Activated CD8-positive, alpha-beta memory T cell treated with anti-CD3 and anti-CD28 coated beads, Interleukin-2, amount 50 U/mL, for 24 hours (primary cell): ENCODE data around the gene TPH2.

Experiments used
- DNase-seq: peaks from one replicate; pipeline ENCODE4 v3.0.0-alpha.2; 2020; ENCODE audit errors: extremely low read depth

Gene TPH2

DNA sequence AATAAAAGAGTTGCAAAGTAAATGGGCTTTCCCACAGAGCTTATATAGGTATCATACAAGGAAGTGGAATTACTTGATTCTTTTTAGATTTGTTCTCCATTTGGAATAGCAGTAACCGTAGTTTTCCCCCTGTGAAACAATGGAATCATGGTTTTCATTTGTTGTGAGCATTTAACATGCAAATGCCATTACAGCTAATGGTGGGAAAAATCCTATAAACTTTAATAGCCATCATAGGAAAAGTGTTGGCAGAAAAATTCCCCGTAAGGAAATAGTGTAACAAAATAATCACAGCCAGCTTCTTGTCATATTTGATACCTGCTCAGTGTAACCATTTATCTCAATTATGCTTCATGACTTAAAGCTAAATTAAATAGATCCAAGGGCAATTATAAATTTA, 95.3 kb downstream of the TPH2 start:
- no peak for DNase-seq

DNA sequence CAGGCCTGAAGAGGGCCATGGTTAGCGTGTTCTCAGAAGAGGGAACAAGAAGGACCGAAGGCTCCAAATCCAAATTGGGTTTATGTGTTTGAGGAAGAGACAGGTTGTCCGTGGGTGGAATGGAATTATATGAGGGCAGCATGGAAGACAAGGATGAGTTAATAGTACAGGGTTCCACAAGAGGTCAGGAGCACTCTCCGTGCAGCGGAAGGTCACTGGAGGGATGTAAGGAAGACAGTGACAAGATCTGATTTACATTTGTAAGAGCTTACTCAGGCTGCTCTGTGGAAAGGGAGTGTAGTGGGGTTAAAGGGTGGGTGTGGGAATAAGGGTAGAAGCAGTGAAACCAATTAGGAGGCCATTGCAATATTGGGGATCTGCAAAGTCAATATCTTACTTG, 97.0 kb downstream of the TPH2 start:
- DNase-seq: no peak

DNA sequence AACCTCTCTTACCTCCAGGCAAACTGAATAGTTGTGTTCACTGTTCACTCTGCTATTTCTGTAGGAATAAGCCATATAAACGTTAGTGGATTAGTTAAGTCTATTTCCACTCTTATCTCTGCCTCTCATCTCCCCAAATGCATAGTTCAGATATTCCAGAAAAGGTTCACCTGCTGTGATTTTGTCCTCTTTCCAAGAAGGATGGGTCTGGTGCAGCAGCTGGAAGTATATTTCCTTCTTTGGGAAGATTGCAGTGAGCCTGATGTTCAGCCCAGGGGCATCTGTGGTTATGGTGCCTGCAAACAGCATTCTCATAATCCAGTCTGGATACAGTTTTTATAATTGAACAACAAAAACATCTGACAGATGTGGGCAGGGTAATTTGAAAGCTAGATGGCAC, 97.7 kb downstream of the TPH2 start:
- DNase-seq: no peak

DNA sequence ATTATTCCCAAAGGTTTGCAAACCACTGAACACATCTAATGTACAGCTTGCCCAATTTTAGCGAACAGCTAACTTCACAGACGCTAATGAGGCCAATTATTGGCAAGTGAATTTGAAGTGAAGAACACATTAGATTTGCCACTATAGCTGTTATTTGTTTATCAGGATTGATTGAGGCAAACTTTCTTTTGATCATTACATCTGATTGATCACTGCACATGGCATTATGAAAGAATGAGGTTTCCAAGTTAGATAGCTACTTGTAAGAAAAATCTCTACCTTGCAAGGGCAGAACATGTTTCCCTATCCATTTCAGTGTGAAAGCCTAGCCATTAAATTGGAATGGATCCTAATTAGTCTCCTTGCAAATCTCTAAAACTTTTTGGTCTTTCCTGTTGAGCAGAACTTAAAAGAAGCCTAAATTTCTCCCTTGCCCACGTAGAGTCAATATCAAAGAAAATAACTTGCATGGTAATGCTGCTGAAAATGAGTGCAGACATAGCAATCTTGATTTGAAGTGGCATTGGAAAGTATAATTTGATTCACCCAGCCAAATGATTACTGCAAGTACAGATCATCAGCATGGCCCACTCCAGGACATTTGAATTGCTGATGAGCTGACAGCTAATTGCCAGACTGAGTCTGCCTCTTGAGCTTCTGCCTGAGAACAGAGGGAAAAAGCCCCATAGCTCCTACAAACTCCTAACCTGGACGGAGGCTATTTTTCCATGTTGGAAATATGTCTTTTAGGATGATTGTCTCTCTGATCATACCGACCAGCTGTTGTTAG, 98.6 kb downstream of the TPH2 start:
- no peak for DNase-seq

DNA sequence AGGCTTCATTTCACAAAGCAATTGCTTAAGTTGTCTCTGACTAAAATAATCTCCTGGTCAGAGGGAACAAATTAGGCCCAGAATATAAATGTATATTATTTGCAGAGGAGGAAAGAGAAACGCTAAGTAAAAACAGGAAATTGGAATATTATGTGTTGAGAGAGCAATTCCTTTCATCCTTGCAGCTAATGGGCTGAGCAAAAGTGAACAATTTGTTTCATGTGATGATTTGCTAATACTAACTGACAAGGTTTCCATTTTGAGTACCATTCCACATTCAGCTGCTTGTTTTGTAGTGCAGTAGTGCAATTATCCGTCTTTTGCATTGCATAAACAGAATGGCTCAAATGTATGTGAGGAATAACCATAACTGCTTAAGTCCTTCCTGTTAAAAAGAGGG, 103.2 kb downstream of the TPH2 start:
- DNase-seq: no peak

DNA sequence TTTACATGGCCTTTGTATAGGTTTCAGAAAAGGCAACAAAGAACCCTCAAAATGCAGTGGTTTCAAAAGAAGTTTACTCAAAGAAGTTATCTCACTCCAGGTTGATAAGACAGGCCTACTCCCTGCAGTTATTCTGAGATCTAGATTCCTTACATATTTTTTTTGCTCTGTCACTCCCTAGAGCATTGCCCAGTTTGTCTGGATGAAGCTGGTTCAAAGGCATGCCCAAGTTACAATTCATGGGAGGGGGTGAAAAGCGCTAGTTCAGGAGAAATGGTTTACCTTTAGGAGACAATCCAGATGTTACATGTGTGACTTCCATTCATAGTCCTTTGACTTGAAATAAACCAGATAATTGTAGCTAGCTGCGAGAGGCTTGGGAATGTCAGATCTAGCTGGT, 115.0 kb downstream of the TPH2 start:
- DNase-seq: no peak

DNA sequence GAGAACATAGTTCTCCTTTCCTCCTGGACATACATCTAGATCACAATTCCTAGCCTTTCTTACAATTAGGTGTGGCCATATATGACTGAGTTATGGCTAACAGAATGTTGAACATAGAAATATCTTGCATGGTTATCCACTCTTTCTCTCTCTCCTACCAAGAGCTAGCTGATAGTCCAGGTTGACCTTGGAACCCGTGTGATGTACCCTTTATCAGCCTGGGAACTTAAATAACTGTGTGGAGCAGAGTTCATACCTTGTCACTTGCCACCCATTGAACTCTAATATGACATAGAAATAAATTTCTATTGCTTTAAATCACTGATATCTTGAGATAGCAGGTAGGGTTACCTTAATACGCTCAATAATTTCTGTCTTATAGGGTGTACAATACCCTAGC, 115.9 kb downstream of the TPH2 start:
- DNase-seq: no peak

DNA sequence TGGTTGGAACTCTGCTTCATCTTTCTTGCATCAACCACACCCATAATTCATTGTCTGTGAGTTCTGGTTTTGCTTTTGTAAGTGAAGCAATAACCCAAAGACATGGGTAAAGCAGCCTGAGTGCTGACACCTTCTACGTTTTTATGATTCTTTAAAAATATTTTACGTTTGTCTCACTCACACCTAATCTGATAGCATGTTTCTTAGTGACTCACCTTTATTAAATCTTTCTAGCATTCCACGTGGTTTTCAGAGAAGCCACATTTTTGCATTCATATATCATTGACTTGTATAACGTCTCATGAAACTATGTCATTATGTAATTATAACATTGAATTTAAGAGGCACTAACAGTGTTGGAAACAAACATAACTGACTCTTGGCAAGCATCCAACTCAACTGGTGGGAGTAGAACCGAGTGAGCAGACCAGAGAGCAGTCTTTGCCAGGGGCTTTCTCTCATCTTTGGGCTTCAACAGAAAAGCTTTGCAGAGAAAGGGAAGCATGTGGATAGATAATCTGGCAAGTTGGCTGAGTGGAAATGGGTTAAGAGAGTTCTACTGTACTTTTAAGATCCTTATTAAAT, 118.8 kb downstream of the TPH2 start:
- no peak for DNase-seq

DNA sequence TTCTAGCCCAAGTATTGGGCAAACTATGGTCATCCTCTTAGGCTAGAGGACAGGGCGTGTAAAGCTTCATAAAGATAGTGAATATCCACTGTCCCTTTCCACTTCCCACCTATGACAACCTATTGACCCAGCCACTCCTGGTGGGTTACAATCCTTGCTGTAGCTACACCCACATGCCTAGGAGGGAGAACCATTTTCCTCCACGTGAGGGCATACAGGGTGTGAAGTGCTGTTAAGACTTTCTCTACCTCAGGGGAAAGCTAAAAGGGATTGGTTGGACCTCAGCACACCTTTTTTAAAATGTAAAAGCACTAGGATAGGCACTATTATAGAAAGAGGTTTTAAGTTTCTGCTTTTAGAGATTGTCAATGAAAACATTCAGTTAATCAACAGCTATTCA, 124.4 kb downstream of the TPH2 start:
- DNase-seq: no peak

DNA sequence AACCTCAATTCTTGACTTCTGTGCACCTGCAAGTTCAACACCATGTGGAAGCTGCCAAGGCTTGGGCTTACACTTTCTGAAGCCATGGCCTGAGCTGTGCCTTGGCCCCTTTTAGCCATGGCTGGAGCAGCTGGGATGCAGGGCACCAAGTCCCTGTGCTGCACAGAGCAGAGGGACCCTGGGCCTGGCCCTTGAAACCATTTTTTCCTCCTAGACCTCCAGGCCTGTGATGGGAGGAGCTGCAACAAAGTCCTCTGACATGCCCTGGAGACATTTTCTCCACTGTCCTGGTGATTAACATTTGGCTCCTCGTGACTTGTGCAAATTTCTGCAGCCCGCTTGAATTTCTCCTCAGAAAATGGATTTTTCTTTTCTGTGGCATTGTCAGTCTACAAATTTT, 132.4 kb downstream of the TPH2 start:
- no peak for DNase-seq

DNA sequence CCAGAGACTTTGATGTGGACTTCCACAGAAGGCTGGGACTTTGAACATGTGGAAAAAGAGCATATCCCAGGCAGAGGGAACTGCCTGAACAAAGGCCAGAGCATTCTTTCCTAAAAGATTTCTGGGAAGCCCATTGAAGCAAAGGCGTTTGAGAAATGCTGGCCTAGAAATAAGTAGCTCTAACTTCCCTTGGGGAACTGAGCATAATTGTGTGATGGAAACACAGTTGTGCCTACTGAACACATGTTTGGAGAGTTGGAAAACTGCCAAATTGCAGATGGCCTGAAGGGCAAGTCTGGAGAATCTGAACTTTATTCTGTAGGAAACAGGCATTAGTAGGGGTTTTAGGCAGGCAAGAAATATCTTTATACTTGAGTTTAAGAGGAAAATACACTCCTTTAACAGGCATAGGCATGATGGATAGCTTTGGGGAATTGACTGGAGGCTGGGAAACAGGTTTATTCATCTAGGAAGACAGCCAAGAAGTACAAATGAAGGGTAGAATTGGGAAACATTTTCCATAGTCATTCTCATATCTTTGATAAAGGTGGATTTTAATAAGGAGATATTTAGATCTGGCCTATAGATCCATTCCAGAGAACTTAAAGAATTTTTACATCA, 134.1 kb downstream of the TPH2 start:
- DNase-seq: no peak

DNA sequence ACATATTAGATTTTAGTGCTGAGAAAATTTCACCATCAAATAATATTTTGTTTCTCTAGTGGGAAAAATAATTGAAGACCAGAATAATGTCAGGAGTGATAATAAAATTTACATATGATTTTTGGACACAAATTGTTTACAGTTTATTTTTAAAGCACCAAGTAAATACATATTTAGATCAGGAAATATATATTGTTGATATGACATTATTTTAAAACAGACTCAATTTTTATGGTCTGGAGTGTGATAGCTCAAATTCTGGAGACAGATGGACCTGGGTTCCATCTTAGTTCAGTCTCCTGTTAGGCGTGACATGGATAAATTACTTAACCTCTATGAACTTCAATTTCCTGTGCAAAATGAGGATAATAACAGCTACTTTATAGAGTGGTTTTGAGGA, 135.4 kb downstream of the TPH2 start:
- DNase-seq: no peak

DNA sequence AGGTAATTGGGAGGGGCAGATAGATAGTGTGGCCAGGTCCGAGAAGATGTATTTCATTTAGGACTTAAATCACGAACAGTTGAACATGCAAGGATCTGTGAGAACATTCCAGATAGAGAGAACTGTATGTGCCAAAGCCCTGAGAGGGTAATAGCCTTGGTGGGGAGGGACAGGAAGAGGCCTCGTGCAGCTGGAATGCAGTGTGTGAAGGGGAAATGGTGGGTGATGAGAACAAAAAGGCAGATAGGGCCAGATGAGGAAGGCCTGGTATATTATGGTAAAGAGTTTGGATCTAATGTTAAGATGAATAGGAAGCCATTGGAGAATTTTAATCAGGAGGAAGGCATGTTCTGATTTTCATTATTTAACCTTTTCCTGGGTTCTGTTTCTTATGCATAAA, 136.3 kb downstream of the TPH2 start:
- DNase-seq: no peak

DNA sequence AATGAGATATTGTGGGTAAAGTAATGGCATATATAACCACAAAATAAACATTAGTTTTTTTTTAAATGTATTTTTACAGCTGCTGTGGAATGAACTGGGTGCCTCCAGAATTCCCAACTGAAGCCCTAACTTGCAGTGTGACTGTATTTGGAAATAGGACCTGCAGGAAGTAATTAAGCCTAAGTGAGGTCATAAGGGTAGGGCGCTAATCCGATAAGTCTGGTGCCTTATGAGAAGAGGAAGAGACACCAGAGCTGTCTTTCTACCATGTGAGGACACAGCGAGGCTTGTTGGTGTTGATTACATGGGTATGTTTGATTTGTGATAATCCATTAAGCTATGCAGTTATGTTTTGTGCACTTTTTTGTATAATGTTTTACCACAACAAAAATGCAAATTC, 136.8 kb downstream of the TPH2 start:
- DNase-seq: no peak

DNA sequence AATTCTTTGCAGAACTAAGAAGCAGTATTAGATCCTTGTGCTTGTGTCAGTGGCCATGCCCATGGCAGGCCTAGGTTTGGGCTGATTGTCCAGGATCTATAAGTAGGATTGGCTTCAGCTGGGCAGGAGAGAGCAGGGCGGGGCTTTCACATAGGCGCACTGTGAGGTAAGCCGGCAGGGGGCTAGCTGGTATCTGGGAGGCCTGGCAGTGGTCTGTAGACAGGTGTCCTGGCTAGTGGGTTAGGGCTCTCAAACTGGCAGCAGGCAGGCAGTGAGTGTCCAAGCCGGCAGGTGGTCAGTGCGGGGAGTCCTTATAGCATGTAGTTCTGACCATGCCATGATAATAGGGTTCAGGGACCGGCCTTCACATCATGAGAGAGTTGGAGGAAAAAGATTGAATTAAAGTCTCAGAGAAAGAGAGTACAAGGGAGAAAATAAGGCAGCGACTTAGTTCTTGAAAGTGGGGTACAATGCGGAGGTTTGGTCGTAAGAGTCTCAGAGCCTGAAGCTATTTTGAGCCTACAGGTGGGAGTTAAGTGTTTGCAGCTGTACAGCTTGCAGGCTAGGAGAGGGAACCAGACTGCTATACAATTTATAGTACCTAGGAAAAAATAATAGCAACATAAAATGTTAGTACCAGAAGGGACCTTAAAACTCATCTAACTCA, 137.4 kb downstream of the TPH2 start:
- no peak for DNase-seq

DNA sequence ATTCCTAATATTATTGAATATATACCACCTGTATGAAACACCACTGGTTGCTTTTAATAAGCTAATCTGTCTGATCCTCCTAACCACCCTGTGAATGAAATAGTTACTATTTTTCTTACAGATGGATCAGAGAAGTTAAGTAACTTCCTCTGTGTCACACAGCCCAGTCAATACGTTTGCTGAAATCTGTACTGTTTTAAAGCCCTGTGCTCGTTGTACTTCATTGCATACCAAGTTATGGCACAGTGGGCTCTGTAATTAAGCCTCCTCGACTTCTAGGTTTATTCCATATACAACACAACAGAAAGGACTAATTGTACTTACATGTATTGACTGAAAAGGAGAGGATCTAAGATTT, 137.9 kb downstream of the TPH2 start:
- no peak for DNase-seq

DNA sequence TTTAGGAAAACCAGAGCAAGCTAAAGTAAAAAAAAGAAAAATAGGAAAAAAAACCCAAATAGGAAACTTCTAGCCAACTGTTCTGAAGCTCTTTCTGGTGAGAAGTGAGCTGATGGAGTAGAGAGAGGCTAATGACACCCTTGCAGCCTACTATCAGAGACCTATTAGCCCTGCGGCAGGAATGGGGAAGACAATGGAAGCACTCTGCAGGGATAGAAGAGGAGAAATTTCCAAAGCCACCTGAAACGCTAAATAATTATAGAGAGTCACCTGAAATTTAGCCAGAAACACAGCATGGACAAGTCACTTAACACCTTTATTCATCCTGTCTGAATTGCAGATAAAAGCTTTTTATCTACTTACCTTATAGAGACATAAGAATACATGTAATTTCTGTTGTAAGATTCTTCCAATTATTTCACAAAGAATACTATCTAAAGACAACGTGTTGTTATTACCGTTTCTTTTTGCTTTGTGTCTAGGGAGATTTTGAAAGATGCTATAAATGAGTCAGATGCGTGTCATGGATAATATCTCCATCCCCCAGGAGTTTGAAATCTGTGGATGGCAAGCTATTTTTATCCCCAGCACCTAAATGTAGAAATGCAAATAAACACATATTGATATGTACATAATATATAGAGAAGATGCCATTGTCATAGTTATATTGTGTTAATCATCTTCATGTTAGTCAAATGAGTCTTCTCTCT, 138.6 kb downstream of the TPH2 start:
- DNase-seq: no peak

DNA sequence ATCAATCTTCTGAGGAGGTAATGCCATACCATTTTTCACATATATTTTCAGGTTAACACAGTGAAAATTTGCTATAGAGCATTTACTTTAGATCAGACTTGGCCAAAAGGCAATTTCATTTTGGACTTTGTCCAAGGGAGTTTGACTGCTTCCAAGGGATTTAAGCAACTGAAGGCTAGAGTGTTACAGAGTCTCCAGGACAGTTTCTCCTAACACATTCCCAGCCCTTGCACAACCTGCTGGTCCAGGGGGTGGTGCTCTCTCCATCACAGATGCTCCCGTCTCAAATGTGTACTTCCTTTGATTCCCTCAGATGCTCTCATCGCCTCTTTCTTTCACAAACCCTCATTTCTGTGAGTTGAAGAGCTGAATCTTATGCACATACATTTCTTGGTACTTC, 143.1 kb downstream of the TPH2 start:
- no peak for DNase-seq
